GM19452 (cell line): ENCODE measurements around the gene ELFN1.

Experiments used
- ATAC-seq: cut with Tn5 transposase; IDR thresholded peaks from one replicate; pipeline ENCODE4 v1.9.1; 2021; ENCODE audit not compliant: unreplicated experiment

The ELFN1 gene

DNA sequence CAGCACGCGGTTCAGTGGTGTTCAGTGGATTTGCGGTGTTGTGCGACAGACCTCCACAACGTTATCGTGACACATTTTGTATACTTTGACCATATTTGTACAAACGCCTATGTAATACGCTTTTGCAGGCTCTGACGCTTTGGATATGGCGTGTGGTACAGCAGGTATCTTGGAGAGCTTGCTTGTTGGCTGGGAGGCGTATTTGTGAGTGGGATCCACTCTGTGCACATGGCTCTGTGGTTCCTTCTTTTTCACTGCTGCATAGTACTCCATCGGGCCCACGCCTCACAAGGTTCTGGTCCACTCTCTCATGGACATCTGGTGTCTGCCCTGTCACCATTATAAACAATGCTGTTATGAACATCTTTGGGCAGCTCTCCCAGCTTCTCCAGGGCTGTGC lies 53.2 kb downstream of the ELFN1 start:
- ATAC-seq, result no peak

DNA sequence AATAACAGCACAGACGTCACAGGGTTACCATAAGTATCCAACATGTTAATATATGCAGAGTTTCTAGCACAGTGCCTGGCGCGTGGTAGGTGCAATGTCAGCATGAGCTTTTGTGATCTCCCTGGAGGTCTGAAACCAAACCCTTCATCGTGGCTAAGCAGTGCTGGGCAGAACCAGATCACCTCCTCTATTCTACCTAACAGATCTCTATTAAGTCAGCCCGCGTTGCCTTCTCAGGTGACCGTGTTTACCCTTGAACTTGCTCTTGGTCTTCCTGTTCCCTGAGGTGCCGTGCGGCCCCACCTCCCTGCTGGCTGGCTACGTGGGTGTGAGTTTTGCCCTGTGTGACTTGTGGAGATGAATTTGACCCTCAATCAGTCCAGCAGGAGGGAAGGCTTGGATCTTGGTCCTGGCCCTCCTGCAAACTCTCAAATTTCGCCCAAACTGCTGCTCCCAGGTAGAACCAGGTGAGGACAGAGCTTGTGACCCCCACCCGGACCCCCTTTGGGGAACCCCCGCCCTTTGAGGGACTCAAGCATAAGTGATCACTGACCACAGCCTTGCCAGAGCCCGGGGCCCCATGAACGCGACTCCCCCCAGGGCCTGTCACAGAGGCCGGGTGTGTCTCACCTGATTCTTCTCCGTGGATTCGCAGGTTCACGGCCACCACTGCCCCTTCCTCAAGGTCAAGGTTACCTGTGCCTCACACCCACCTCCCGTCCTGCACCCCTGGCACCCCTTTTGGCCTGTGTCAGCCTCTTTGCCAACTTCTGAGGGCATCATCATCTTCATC lies 54.2 kb downstream of the ELFN1 start:
- no peak for ATAC-seq

DNA sequence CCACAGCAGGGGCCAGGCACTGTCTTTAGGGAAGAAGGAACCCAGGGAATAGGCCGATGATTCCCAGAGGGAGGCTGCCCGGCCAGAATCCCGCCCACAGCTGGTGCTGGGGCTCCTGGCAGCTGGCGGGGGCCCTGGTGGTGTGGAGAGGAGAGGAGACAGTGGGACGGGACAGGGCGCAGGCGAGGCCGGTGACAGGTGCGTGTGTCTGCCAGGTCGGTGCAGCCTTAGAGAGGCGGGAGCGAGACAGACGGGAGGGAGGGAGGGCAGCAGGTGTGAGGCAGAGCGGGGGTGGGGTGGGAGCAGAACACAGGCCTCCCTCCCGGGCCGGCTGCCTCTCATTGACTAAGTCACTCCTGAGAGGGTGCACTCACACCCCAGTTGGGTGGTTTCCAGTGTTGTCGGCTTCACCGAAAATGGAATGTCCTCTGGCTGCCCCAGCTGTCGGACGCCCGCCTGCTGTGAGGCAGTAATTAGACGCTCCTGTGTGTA lies 55.2 kb downstream of the ELFN1 start:
- no peak for ATAC-seq

DNA sequence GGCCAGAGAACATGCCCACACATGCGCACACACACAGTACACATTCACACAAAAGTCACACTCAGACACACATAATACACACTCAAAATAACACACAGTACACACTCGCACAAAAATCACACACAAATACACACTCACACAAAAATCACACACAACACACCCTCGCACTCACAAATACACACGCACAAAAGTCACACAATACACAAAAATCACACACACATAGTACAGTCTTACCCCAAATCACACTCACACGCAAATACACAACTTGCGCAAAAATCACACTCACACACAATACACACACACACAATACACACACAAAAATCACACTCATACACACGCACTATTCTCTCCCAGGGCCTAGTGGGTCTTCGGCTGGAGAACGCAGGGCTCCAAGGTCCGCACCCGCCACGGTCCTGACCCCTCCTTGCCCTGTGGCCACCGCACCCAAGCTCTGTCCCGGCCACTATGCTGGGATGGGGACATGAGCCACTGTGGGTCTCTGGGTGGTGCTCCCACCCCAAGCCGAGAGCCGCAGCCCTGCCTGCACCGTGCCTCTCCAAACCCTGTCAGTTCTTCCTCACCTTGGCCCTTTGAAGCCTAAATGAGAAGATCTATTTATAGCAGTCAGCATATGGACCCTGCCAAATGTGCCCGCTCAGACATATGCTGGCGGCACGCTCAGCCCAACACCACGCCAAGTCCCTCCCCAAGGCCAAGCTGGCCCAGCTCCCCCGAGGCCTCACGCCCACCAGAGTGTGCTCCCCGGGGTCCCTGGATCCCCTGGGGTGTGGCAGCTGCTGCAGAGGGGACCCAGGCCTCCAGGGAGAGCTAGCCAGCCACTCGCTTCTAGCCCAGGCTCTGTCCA lies 55.9 kb downstream of the ELFN1 start:
- ATAC-seq, result no peak

DNA sequence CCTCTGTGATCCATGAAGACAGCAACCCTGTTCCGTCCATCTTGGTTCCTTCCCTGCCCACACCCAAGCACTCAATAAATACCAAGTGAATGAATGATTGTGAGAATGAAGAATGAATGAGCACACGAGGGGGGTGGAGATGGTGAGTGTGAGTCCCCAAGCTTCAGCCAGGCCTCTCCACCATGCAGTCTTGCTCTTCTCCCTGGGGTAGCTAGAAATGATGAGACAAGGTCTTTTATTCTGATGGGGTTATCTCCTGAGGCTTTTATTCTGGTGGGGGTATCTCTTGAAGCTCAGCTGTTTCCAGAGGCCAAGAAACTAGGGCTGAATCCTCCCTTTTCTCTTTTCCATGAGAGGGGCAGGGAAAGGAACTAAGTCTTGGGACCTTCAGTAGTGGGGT lies 57.0 kb downstream of the ELFN1 start:
- no peak for ATAC-seq

DNA sequence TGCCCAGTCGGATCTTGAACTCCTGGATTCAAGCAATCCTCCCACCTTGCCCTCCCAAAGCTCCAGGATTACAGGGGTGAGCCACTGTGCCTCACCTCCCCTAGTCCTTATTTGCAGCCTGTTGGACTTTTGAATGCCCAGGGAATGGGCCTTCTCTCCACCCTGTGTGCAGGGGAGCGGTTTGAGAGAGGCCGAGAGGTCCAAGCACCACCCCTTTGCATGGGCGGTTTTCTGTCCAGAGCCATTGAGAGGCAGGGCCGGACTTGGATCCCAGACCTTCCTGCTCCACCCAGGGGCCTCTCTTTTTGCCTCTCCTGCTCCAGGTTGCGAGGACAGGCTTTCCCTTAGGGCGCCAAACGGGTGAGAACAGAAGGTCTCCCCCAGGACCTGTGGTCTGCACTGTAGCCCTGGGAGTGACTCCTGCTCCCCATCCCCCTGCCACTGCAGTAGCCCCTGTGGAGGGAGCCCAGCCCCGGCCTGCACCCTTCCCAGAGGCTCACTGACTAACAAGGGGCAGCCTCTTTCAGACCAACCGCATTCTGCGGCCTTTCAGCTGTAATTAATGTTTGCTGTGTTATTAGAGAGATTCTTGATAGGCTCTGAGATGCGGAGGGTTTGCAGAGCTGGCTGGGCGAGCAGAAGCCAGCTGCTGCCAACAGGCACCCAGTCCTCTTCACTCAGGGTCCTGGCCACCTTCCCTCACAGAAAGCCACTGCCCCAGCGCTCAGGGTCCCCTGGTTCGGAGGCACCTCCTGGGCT lies 57.9 kb downstream of the ELFN1 start:
- ATAC-seq, result no peak

DNA sequence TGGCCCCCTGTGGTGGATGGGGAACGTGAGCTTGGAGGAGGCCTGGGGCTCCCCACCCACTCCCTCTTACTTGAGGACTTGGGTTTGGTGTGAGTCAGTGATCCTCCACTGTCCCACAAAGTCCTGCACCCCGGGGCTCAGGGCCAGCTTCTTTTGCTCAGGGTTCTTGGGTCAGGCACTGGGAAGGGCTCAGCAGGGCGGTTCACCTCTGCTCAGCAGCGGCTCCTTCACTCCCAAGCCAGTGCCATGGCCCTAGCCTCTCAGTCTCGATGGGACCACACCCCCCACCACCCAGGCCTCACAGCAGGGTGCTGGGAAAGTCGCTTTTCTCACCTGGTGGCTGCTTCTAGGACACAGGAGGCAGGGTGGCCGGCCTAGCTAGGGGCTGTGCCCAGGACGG lies 59.1 kb downstream of the ELFN1 start:
- ATAC-seq, result no peak

DNA sequence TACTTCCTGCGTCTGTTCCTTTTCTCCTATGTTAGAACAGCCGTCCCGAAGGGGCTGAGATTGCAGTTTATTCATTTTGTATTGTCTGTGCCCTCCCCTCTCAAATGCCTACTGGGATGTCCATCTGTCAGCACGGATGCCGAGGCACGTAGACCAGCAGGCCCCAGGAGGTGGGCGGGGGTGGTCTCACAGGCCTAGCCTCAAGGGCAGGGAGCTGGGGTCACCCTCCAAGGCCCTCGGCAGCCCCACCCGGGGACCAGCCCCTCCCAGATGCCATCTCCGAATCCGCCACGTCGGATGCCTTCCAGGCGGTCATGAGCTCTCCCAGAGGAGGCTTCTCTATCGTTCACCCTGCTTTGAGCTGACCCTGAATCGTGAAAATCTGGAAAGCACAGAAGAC lies 59.7 kb downstream of the ELFN1 start:
- ATAC-seq, result no peak

DNA sequence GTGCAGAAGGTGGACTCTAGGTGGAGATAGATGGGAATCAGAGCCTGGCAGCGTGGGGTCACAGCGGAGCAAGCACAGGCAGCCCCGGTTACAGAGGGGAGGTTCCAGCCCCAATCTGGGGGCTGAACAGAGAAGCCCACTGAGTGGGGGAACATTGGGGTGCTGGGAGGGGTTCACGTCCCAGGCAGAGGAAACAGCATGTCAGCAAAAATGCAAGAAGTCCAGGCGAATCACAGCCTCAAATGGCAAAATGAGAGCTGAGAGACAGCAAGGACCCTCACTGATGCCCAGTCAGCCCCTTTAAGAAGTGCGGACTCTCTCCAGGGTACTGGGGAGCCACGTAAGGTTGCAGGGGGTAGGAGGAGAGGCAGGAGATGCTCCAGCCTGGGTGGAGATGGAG lies 62.0 kb downstream of the ELFN1 start:
- ATAC-seq, result no peak

DNA sequence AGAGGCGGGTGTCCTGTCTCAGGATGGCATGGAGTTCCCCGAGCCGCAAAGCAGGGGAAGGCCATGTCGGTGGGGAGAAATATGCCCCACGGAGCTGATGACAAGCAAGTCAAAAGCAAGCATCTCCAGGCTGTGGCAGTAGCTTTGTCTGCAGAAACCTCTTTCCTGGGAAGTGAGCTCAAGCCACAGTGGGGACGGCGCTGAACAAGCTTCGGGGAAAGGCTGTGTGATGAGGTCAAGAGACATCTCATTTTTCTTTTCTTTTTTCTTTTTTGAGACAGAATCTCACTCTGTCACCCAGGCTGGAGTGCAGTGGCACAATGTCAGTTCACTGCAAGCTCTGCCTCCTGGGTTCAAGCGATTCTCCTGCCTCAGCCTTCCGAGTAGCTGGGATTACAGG lies 62.6 kb downstream of the ELFN1 start:
- ATAC-seq, result no peak

DNA sequence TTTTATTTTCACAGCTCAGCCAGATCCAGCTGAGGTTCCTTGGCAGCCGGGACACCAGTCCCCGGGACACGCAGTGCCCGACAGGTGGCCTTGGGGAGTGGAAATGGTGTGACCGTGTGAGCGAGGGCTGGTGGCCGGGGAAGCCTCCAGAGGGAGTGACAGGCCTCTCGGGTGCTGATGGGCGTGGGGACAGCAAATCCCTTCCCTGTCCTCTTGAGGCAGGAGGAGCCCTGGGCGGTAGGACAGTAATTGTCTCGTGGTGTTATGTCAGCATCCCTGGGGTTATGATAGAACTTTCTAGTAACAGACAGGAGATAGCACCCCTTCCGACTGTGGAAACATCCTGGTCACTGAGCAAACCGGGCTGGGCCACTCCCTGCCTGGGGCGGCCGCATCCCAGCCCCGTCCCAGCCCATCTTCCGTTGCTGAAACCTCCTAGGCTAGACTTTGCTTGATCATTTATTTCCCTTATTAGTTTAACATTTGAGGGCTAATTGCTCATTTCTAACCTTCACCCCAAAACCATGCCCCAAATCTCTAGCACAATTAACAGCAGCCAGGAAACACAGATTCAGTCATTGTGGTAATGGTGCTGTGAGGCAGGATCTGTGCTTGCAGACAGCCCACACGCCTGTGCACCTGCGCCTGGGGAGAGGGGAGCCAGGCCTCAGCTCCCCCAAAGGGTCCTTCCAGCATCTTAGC lies 63.3 kb downstream of the ELFN1 start:
- no peak for ATAC-seq

DNA sequence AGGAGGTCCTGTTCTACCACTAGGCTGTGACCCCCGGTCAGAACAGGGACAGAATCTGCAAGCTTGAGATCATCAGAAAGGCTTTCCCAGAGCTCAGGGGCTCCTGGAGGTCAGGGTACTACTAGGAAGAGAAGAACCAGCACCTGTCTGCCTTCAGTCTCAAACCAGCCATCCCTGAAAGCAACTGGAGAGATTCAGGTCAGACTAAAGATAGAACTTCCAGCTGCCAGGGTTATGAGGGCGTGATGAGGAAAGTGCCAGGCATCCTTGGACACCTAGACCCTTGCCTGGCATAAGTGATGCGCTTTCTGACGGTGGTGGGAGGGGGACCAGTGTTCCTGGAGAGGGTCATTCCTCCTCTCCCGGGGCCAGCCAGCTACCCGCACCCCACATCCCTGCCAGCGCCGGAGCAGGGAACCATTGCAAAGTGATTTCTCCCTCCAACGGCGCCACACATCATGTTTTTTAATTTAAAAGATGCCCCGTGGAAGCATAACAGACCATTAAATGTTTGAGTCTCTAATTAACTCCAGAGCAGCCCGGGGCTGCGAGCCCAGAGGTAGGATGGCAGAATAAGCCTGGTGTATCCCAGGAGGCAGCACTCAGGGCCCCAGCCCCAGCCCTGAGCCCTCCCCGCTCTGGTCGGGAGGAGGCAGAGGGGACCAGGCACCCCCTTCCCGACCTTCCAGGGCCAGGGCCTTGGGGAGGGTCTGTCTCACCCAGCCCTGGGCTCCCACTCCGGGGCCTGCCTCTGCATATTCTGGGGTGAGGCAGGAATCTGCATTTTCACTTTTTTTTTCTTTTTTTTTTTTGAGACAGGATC lies 64.0 kb downstream of the ELFN1 start:
- no peak for ATAC-seq

DNA sequence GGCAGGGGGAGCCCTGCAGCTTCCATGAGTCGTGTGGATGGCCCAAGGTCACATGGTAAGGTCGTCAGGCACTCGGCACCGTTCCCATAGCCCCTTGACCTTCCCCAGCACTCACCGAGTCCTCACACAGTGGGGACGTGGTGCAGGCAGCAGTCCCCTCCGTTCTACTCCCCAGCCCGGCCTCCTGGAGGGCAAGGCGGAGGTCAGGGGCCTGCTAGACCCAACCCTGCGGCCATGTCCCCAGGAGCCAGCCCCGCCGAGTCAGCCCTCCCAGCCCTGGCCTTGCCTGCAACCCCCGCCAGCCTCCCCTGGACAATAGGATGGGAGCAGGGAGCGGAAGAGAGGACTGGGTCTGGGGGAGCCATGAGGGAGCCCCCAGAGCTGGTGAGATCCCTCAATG lies 65.2 kb downstream of the ELFN1 start:
- ATAC-seq, result no peak

DNA sequence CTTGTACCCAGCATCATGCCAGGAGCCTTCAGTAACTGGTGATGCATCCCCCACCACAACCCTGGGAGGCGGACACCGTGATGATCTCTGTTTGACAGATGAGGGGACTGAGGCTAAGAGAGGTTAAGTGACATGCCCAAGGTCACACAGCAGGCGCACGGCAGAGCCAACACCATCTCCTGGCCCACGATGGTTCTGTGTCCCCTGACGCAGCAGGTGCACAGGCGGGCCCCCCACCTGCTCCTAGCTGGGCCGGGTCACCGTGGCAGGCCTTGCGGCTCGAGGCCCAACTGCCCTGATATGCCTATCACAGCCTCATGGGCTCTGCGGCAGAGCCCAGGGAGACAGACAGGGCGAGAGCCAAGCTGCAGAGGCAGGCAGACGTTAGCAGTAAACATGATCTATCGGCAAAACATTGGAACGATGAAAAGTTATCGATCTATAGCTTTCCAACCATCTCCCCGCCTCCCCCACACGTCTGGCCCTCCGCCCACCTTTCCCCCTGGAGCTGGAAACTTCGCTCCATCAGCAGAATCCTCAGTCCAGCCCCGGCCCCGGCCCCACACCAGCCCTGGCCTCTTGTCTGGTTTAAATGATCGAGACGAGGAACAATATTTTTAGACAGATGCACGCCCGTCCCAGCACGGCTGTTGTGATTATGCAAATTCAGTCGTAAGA lies 65.9 kb downstream of the ELFN1 start:
- no peak for ATAC-seq

DNA sequence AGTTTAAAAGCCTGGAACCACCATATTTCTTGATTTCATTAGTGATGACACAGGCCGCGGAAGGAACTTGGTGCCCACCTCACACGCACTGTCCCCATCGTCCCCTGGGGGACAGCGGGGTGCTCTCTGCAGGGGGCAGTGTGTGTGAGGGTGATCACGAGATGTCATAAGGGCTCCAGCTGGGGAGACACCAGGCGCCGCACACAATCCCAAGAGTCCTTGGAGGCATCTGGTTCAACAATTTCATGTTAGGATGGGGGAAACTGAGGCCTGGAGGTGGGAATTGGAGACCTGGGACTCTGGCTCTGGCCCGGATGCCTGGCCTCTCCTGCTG lies 66.4 kb downstream of the ELFN1 start:
- ATAC-seq, result no peak

DNA sequence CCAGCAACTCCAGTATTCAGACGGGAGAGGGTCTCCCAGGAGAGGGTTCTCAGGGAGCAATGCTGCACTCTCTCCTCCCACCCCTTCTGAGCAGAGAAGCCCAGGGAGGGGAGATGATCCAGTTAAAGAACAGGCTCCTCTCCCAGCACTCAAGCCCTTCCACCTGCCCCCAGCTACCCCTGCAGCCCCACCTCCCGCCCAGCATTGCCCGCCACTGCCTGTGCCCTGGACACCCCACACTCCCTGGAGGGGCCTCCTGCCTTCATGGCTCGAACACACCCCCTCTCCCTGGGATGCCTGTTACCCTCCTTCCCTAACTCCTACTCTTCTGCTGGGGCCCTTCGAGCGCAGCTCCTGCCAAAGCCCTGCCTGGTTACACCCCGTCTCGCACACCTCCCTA lies 66.8 kb downstream of the ELFN1 start:
- no peak for ATAC-seq

DNA sequence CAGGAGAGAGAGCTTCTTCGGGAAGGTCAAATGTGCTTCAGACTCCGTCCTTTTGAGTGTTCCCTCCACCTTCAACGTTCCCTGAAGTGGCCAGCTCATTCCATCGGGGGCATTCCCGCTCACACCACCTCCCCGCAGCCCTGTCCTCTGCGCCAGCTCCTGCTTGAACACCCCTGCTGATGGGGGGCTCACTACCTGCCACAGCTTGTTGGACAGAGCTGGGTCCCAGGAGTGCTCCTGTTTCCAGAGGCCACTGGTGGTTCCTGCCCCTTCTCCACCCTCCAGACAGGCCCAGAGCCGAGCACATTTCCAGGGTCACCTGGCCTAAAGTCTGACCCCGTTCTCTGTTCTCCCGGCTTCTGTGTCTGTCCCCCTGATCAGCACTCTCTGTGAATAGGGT lies 67.4 kb downstream of the ELFN1 start:
- no peak for ATAC-seq

DNA sequence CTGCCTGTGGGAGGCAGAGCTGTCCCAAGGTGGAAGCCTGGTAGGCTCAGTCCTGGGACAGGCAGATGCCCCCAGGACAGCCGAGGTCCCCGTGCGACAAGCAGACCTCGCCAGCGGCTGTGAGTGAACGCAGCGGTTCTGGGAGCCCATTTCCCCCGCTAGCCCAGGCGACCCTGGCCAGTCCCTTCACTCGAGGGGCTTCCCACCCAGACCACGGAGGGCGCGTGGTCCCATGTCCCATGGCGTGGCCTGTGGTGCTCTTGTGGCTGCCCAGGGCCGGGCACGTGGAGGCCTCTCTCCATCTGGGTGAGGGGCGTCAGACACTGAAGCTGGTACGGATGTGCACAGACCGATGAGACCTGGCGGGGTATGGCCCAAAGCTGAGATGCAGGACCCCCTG lies 67.9 kb downstream of the ELFN1 start:
- ATAC-seq, result no peak

DNA sequence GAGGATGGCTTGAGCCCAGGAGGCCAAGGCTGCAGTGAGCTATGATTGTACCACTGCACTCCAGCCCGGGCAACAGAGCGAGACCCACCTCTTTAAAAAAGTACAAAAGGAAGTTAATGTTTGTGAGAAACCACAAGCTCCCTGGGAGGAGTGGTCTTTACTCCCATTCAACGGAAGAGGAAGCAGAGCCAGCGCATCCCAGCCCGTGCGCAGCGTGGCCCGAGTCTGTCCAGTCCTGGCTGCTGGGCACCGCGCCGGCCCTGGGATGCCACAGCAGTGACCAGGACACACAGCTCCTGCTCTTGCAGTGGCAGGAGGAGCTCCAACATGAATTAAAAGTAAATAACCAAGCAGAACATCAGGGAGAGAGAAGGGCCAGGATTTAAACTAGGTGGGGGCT lies 68.4 kb downstream of the ELFN1 start:
- ATAC-seq, result no peak

DNA sequence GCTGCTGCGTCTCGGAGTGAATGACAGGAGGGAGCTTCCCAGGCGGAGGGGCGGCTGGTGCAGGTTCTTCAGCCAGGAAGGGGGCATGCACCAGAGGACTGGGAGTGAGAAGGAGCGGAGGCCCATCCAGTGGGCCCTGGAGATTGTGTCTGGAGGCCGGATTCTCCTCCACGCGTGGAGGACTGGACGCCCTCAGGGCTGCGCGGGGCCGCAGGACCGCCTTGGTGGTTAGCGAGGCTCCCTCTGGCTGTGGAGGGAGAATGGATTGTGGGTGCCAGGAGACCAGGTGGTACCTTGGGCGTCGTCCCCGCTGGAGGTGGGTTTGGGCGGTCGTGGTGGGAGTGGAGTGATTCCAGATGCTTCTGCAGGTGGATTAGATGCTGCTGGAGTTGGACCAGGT lies 68.9 kb downstream of the ELFN1 start:
- no peak for ATAC-seq
